HG03097 (cell line): ENCODE data around the gene CD300H.

Experiments used
- ATAC-seq: cut with Tn5 transposase; IDR thresholded peaks from one replicate; pipeline ENCODE4 v1.9.1; 2021; ENCODE audit not compliant: unreplicated experiment, low FRiP score

Gene CD300H

DNA sequence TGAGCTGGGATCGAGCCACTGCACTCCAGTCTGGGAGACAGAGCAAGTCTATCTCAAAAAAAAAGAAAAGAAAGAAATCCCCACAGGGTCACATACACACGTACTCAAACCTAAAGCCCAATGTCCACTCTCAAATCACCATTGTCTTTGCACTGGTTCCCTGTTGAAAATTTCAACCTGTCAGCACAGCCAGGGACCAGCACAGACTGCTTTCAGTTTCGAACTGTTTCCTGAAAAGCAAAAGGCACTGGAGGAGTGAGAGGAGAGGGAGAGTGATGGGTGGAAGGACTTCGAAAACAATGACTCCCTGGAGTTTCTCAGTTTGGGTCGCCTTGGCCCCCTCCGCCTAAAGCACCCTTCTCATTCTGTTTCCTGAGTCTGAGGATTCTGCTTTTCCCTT lies 12.4 kb downstream of the CD300H start:
- no peak for ATAC-seq

DNA sequence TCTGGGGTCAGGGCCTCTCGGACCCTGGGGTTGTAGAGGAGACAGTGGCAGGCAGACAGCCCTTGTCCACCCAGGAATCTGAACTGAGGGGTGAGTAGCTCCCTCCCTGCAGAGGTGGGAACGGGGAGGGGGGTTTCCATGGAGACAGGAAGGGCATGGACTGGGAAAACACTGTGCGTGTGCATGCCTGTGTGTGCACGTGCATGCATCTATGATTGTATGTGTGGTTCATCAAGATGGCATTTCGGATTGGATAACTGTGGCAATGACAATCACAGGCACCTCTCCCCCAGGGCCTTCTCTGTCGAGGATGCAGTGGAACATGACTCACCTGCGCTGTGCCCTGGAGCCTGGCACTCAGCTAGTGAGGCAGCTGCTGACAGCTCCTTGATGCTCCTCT lies 15.3 kb downstream of the CD300H start:
- ATAC-seq, result no peak

DNA sequence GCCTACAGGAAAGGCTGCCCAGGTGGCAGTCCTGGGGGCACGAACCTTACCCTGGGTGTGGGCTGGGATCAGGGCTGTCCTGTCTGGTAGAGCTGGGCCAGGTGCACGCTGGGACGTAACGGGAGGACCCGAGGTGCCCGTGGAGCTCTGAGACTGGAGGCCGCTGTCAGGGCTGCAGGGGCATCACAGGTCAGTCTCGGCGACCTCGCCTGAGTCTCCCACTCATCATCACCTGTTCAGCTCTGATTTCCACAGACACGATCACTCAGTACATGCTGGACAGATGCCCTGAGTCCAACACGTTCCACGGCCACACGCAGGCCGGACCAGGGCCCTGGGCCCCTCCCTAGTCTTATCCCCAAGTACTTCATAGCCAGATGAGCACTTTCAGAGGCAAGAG lies 16.7 kb downstream of the CD300H start:
- ATAC-seq, result no peak

DNA sequence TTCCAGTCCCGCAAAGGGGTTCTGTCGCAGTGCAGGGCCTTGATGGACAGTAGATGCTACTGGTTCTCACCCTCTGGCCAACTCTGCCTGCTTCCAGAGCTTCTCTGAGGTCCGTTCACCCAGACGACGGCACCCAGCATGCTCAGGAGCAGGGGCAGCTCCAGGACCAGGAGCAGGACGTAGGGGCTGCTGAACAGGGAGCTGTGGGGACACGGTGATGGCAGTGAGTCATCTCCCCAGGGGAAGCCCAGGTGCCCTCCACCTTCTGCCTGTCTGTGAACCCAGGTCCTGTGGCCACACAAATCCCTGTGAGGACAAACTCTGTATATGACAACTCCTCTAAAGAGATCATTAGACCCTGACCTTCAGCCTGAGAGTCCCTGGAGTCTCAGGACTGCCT lies 18.0 kb downstream of the CD300H start:
- no peak for ATAC-seq

DNA sequence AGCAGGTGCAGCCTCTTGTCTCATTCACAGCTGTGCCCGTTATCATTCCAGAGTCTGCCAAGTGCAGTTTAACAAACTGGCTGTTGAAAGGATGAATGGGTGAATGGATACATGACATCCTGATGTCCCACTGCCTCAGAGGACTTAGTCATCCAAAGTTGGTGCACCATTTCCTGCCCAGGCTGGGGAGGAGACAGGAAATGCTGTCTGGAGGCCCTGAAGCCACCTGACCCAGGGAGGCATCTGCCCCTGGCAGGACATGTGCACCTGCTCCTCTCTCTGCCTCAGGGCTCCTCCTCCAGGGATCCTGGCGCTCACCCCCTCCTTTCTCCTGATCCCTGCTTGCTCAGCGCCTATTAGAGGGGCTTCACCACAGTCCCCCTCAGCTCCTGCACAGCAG lies 19.6 kb downstream of the CD300H start:
- ATAC-seq, result no peak

DNA sequence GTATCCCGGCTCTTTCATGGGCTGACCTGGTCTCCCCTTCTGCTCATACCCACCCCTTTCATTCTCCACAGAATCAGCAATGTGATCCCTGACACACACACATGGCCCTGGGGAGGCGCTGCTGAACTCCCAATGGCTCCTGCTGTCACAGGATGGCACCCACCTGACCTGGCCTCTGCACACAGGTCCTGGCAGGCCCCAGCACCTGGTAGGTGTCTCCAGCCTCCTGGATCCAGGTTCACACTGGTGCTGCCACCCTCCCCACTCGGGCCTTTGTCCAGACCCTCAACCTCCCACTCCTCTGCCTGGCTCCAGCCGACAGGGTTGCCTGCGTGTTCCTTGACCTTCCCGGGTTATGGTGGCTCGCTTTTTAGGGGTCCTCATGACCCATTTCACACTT lies 20.0 kb downstream of the CD300H start:
- ATAC-seq, result no peak

DNA sequence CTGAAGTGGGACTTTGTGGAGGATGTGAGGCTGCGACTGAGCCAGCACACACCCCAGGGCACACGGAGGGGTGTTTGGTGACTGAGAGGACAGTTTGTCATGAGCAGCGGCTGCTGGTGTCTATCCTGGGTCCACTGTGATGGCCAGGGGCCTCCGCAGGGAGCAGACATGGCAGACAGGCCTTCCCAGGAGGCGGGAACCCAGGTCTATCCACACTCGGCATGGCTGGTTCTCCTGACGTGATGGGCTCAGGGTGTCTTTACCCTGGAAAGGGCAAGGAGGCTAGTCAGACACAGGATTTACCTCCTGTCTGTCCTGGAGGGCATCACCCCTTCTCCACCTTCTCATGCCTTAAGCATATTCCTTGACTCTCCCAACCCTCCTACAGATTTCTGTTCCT lies 20.7 kb downstream of the CD300H start:
- no peak for ATAC-seq

DNA sequence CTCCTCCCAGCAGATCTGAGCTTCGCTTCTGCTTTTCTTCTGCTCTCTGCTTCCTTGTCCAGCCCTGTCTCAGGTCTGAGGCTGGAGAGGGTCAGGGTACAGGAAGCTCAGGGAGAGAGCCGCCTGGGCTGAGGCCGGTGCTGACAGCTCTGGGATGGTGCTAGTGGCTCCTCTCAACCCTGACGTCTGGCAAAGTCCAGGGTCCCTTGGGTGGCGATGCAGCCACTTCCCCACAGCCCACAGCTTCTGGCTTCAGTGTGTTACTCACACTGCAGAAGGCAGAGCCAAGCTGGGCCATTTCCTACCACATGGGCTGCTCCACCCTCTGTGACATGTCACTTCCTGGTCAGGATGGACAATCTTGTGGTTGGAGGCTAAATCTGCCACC lies 21.5 kb downstream of the CD300H start, which contains the start of gene CD300C:
Gene CD300C (minus strand): TSS at position 273 of the 388 bp plus-strand sequence. CDS start 333 bp downstream, outside the sequence.
- ATAC-seq, result no peak

DNA sequence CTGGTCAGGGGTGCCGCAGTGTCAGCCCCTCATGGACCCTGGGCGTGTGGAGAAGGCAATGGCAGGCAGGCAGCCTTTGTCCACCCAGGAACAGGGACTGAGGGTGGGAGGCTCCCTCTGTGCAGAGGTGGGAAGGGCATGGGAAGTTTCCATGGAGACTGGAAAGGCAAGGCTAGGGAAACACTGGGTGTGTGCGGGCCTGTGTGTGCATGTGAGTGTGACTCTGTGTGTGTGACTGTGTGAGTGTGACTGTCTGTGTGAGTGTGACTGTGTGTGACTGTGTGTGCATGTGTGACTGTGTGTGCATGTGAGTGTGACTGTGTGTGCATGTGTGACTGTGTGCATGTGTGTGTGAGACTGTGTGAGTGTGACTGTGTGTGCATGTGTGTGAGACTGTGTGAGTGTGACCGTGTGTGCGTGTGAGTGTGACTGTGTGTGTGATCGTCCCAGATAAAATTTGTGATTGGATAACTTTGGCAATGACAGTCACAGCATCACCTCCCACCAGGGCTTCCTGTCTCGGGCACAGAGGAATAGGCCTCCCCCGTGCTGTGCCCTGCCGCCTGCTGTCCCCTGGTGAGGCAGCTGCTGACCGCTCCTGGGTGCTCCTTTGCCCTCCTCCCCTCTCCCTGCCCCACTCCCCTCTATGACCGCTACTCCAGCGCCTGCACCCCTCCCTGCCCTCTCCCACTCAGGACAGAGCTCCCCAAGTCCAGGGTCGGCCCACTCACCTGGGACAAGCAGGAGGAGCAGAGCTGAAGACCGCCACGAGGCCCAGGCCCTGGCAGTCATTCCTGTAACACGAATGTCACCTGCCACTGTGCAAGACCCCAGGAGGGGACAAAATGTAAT lies 22.1 kb downstream of the CD300H start:
- no peak for ATAC-seq

DNA sequence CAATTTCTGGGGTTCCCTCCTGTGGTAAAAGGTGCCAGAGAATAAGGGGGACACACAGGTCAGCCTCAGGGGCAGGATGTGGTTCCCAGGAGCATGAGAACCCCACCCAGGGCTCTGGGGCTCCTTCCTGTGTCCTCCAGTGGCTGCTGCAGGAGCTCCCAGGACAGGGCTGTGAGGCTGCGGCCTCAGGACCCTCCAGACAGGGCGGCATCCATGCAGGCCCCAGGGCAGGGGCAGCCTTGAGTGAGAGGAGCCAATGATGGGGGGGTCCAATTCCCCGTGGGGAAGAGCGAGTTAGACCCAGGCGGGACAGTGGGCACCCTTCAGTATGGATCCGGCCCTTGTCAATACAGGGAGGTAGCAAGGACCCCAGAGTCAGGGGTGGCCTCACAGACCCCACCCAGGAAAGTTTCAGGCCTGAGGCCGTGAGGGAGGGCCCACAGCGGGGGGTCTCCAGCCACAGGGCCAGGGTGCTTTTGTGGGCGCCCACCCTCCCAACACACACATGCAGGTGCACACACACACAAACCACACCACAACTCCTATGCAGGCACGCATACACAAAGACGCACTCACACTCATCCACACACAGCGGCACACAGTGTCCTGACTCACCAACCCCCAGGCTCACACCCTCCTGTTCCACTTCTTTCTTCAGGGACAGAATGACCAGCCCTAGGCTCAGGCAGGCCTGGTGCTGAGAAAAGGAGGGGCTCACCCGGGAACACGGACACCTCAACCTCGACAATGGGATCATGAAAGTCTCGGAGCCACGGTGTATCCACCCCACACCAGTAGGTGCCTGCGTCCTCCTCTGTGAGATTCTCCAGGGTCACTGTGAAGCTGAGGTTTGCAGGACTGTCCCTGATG lies 23.2 kb downstream of the CD300H start:
- no peak for ATAC-seq

DNA sequence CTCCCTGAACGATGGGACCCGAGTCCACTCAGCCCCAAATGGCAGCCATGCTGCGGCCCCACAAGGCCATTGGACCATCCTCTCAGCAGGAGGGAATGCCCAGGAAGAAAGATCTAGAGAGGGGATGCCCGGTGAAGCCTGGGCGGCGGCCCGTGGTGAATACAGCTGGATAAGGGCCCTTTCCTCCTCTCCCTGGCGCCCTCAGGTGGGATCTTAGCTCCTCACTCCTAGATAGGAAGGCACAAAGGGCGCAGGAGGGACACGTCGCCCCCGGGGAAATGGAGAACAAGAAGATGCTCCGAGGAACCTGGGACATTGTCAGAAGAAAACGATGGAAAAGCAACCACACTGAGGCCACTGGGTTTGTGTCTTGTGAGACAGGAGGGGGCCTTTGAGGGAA lies 23.9 kb downstream of the CD300H start:
- no peak for ATAC-seq

DNA sequence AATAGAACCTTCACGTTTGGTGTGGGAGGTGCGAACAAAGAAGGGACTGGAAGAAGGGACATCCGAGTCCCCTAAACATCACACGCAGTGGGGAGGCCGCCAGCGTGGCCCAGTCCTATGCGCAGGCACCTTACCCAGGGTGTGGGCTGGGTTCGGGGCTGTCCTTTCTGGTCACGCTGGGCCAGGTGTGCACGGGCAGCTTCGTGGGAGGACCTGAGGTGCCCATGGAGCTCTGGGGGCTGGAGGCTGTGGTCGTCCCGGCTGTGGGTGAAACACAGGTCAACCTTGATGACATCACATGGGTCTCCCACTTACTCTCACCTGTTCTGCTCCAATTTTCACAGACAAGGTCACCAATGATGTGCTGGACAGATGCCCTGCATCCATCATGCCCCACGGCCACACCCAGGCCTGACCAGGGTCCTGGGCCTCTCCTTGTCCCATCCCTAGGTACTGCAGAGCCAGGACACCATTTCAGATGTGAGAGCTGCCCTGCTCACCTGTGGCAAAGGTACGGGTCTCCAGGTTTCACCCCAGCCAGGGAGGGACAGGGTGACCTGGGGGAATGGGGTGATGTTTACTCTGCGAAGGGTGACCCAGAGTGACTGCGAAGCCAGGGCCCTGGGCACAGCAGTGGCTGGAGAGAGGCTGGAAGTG lies 24.5 kb downstream of the CD300H start:
- no peak for ATAC-seq

DNA sequence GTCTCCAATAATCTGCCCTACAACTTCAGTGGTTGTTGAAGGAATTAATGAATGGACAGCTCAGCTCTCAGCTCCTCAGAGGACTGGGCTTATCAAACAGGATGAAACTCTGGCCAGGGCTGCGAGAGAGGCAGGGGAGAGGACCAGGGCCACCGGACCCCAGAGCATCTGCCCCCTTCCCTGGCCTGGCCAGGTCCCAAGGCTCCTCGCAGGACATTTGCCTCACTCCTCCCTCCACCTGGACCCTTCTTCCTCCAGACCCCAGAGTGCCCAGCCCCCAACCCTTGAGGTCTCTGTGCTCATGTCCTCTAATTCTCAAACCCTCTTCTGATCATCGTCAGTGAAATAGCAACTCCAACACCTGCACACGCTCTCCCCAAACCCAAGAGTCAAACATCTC lies 25.1 kb downstream of the CD300H start:
- ATAC-seq, result no peak

DNA sequence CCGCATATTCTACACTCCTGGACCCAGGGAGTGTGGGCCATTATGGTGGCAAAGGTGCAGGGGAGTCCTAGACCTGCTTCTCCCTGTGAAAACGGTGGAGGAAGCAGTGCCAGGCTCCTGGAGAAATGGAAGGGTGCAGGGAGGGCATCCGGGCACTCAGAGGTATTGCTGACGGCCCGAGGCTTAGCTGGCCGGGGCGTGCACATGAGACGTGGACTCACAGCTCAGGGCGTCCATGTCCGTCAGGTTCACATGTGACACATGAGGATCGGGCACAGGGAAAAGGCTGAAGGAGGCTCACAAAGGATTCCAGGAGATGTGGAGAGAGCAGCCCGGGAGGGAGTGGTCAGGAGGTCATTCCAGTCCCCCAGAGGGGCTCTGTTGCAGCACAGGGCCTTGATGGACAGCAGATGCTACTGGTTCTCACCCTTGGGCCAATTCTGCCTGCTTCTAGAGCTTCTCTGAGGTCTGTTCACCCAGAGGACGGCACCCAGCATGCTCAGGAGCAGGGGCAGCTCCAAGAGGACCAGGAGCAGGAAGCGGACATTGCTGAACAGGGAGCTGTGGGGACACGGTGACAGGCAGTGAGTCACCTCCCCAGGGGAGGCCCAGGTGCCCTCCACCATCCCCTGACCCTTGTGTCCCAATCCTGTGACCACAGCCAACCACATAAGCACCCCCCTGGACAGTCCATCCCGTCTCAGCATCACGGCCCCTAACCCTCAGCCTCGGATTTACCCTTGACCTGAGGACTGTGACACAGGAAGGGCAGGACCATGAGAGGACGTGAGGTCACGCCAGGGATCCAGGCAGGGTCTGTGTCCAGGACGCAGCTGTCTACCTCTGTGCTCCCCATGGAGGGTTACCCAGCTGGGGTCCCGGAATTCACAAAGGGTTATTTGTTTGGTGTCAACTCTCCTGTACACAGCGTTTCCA lies 25.9 kb downstream of the CD300H start:
- ATAC-seq, result no peak

DNA sequence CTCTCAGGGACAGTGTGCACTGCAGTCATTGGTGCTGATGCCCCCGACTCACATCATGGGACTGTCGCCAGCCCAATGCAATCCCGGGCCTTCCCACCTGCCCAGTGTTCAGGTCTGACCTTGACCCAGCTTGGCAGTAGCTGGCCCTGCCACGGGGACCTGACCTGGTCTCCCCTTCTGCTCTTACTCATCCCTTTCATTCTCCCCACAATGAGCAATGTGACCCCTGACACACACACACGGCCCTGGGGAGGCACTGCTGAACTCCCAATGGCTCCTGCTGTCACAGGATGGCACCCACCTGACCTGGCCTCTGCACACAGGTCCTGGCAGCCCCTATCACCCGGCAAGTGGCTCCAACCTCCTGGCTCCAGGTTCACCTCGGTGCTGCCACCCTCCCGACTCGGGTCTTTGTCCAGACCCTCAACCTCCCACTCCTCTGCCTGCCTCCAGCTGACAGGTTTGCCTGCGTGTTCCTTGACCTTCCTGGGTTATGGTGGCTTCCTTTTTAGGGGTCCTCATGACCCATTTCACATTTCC lies 28.0 kb downstream of the CD300H start:
- ATAC-seq, result no peak

DNA sequence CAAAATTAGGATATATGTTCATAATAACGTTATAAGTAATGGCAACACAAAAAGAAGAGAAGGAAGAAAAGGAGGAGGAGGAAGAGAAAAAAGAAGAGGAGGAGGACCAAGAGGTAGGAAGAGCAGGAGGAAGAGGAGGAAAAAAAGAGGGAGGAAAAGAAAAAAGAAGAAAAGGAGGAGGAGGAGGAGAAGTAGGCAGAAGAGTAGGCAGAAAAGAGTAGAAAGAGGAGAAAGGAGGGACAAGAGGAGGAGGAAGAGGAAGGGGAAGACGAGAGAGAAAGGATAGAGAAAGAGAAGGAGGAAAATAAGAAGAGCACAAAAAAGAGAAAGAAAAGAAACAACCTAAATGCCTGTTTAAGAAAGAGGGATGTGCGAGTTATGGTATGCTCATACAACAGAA lies 30.4 kb downstream of the CD300H start:
- ATAC-seq, result no peak

DNA sequence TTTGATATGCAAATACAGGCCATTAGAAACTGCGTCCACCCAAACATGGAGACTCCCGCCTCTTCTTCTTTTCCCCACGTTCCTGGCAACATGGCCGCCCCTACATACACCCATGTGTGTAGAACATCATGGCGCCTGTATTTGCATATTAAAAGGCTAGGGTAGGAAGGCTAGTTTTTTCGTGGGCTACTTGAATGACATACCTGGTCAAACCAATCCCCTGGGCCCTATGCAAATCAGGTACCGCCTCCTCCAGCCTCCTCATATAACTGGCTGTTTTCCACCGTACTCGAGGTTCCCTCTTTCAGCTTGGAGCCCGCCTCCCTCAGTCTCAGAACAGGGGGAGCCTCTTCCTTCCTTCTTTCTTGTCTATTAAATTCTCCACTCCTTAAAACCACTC lies 35.2 kb downstream of the CD300H start:
- no peak for ATAC-seq

DNA sequence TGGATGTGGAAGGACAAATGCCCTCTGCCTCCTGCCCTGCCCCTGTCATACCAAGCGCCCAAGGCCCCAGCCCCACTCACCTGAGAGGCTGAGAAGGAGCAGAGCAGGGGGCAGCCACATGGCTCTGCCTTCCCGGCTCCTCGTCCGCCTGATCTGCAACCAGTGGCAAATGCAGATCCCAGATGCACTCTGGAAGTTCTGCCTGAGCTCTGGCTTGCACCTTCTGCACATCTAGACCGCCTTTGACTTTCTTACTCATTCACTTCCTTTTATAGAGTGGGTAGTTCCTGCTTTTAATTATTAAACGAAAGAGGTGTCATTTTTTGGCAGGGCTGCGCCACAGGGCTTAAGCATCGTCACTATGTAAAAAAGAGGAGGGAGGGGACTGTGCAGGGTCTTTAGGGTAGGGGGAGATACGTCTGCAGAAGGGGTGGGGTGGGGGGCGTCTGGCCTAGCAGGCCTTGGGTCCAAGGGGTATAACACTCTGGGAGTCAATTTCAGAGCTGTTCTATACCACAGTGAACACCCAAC lies 36.0 kb downstream of the CD300H start, which contains the start of gene CD300LB:
Gene CD300LB (minus strand): TSS at position 245 of the 531 bp plus-strand sequence. CDS start 125 bp downstream, at position 120.
- ATAC-seq, result no peak

DNA sequence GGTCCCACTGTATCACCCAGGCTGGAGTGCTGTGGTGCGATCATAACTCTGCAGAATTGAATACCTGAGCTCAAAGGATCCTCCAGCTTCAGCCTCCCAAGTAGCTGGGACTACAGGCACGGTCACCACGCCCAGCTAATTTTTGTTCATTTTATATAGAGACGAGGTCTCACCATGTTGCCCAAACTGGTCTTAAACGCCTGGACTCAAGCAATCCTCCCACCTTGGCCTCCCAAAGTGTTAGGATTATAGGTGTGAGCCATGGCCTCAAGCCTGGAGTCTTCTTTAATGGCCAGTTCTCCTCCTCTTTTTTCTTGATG lies 36.5 kb downstream of the CD300H start:
- ATAC-seq, result no peak

DNA sequence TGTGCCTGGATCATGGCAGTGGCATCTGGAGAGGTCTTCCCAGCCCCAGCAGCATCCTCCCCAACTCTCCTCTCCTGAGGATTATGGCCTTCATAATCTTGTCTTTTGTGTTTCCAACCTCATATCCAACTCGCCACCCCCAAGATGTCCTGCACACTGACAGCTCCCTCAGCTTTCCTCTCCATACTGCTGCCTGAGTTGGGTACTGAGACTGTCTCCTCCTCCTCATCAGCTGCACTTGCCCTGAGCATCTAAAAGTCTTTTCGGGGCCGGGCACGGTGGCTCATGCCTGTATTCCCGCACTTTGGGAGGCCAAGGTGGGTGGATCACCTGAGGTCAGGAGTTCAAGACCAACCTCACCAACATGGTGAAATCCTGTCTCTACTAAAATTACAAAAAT lies 38.1 kb downstream of the CD300H start:
- no peak for ATAC-seq
